IPS-11a (cell line): Measurements from ENCODE around the gene IL27RA.

ENCODE experiments used
- H3K4me3 ChIP-seq: one replicate; pipeline ENCODE4 v1.5.1; 2013; ENCODE audit warnings: low read depth, low read length, control low read depth

The IL27RA gene

DNA sequence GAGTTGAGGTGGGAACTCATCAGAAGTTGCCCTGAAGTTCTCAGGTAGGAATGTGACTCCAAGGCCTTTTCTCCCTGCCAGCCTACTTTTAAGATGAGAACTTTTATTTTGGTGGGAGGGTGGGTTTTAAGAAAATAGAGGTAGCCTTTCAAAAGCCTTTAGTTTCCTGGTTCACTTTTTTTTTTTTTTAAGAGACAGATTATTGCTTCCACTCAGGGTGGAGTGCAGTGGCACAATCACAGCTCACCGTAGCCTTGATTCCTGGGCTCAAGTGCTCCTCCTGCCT, 51.1 kb downstream of the IL27RA start:
- no peak overlapping the region for H3K4me3 ChIP-seq

DNA sequence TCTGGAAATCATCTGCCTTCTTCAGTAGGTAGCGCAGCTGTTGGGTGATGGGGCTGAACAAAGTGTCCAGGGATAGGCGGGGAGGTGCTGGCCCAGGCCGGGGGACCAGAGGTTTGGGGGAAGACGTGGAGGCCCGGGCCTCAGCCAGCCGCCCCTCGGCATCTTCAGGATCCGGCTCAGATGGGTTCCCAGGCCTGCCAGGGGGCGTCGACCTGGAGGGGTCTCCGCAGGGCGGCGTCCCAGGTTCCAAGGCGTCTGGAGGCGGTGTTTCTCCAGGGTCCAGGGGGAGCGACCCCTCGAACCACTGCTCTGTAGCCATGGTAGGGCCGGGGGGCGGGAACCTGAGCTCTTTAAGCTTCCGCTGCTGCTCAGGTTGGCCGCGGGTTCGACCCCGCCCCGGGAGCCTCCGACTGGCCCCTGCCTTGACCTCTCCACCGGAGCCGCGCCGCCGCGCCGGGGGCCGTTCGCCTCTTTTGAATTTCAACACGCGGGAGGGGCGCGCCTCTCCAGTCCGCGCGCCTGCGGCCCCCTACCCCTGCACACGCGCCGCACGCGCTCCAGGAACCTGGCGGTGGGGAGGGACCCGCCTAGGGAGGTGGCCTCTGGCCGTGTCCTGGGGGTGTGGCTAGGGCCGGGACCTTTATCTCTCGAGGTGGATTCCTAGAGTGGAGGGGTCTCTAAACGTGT, 53.9 kb downstream of the IL27RA start, which contains the start of gene C19orf67:
C19orf67 (minus strand) TSS at position 475 of the 687 bp plus-strand sequence; CDS start at position 319, 156 bp downstream.
- H3K4me3 ChIP-seq = peak within 1 kb of the TSS; percentile 13

DNA sequence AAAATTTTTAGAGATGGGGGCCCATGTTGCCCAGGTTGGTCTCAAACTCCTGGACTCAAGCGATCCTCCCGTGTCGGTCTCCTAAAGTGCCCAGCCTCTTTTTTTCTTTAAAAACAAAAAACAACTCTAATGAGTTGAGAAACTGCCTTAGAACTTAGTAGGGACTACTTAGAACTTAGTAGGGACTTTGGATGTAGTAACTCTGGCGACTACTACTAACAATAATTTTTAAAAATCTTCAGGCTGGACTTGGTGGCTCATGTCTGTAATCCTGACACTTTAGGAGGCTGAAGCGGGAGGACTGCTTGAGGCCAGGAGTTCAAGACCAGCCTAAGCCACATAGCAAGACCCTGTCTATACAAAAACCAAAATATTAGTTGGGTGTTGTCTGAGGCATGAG, 54.5 kb downstream of the IL27RA start:
- no peak overlapping the region for H3K4me3 ChIP-seq

DNA sequence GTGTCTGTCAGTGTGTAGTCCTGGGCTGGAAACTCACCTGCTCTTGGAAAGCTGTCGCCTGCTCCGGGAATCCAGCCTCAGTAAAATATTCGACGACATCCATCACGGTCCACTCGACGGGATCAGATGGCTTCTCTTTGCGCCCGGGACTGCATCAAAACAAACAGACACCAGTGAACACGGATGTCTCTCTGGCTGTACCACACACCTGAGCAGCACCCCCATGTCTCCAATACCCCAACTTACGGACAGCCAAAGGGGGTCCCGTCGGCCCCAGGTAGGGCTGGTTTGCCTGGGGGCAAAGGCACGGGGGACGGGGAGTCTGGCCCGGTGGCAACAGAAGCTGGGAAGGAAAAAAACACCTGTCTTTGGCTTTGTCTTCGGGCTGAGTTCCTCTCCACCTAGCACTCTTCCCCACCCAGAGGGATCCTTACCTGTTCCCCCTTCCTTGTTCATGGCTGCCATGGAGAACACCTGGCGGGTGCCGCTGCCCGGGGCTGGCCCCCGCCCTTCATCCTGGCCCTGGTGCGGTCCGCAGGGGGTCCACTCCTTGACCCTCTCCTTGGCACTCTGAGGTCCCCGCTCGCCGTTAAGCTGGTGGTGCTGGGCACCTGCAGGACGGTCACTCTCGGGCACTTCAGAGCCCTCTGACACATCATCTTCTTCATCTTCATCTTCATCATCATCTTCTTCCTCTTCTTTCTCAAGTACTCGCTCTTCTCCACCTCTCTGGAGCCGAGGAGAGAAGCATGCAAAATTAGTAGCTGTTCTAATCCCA, 57.3 kb downstream of the IL27RA start:
- H3K4me3 ChIP-seq = peak overlapping the region; percentile 25

DNA sequence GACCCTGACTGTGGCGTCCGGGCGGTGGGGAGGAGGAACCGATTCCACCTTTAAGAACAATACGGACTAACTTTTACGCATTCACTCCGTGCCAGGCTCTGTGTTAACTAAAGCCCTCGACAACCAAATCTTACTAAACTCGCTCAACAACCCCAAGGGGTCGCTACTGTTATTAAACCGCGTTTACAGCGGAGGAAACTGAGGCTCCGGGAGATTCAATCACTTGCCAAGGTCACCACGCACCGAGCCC, 57.8 kb downstream of the IL27RA start:
- peak overlapping the region; percentile 25 for H3K4me3 ChIP-seq

DNA sequence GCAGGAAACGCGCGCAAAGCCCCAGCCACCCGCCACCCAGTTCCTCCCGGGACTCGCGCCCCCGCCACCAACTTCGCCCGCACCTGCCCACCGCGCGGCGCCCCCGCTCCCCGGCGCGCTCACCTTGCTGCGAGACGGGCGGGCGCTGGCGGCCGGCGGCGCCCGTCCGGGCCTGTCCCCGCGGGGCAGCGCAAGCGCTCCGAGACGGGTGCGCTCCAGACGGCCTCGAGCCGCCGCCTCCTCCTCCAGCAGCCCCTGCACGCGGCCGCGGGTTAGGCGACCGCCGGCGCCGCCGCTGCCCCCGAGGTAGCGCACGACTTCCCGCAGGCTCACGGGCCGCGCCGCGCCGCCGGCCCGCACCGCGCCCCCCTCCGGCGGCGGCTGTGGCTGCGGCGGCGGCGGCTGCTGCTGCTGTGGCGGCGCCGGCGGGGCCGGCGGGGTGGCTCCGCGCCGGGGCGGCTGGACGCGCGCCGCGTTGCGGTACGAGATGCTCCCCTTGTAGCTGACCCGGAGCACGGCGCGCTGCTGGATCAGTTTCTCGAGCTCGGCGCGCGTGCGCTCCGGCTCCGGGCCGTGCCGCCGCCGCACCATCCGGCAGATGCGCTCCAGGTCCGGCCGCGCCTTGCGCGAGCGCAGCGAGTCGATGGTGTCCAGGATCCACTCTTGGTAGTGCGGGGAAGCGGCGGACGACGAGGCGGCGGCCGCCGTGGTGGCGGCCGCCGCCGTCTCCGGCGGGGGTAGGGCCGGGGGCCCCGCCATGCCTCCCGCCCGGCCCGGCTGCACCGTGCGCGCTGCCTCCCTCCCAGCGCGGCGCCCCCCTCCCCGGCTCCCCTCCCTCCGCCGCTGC, 58.3 kb downstream of the IL27RA start:
- peak overlapping the region; percentile 41 for H3K4me3 ChIP-seq

DNA sequence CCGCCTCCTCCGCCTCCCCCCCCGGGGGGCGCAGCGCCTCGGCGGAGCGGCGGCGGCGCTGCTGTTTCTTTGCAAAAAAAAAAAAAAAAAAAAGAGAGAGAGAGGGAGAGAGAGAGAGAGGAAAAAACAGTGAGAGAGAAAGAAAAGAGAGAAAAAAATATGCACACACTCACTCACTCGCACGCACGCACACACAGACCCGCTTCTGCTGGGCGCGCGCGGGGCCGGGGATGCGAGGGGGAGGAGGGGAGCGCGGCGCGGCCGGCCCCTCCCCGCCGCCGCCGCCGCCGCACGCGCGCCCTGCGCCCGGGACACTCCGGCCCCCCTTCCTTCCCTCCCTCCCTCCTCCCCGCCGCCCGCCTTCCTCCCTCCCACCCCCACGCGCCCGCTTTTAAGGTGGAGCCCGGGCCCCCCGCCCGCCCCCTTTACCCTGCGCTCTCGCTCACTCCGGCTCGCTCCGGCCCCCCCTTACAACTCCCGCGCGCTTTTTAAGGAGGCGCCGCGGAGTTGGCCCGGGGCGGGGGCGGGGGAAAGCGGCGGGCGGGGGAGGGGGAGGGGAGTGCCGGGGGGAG, 59.0 kb downstream of the IL27RA start, which contains the start of gene SAMD1:
SAMD1 (minus strand) TSS at position 243 of the 572 bp plus-strand sequence.
- peak within 1 kb of the TSS; percentile 55 for H3K4me3 ChIP-seq

DNA sequence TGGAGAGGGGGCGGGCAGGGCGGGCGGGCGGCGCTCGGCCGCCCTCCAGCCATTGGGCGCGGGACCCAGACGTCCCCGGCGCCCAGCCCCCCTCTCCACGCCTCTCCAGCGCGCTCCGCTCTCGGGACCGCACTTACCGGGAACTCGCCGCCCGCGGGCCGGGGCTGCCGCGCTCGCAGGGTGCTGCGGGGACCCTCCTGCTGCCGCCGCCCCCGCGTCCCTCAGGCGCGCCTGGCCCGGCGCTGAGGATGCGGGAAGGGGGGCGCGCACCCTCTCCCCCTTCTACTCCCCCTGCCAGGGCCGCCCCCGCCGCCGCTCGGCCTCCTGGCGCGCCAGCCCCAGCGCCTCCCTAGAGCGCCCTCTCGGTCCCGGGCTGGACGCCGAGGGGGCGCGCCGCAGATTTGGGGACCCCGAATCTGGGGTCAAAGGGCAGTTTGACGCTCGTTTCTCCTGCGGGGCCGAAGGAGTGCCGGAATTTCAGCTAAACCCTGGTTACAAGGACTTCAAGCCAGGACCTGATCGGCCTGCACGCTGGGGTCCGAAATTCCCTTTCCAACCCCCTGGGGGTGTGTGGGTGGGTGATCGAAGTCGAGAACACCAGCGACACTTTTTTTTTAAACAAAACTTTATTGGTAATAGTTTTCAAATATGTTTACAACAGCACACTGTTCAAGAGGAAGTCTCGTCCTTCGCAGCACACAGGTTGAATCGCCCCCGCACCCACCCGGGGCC, 59.7 kb downstream of the IL27RA start:
- peak overlapping the region; percentile 55 for H3K4me3 ChIP-seq

DNA sequence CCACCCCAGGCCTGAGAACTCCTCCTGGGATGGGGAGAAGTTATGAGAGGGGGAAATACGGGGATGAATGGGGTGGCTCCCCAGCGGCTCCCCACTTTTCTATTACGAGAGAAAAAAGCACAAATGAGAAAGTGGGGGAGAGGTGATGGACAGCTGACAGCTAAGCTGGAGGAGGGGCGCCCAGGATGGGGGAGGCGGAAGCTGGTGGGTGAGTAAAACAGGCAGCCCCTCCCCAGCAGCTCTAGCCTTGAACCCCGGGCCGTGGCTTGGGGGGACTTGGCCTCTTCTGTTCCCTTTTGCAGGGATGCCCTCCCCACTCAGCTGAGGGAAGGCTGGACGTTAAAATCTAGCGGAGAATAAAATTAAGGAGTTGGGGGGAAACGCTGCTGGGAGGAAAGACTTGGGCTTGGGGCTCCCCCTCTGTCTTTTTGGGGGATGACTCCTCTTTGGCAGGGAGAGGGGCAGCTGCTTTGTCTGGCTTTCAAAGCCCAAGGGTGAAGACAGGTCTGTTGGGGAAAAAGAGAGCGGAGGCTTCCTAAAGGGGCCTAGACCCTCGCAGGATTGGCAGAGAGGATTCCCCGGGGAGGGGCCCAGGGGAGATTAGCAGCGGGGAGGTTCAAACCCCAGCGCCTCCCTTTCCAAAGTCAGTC, 60.4 kb downstream of the IL27RA start:
- H3K4me3 ChIP-seq = no peak overlapping the region

DNA sequence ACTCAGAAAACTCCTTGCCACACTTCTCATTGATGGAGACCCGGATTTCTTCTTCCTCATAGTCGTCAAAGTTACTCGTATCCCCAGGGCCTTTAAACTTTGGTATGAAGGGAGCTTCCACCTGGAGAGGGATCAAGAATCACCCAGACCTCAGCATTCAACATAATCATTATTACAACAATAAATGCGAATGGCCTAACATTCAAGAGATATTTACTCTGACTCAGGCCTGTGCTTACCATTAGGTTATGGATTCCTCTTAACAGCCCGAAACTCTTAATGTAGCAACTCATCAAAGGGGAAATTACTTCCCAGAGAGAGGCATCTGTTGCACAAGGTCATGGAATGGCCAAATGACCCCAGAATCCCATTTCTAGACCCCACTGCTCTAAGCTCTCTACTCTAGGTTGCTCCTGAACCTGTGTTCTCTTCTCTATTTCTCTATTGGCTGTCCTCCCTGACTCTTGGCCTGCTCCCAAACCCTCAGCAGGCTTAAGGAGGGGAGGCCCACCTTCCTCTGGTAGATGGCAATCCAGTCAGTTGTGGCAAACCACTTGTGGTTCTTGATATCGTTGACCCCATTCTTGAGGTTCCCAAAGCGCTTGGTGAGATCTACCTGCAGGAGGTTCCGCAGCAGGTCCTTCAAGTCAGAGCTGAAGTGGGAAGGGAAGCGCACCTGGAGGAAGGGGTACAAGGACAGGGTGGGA, 61.7 kb downstream of the IL27RA start:
- H3K4me3 ChIP-seq = no peak overlapping the region

DNA sequence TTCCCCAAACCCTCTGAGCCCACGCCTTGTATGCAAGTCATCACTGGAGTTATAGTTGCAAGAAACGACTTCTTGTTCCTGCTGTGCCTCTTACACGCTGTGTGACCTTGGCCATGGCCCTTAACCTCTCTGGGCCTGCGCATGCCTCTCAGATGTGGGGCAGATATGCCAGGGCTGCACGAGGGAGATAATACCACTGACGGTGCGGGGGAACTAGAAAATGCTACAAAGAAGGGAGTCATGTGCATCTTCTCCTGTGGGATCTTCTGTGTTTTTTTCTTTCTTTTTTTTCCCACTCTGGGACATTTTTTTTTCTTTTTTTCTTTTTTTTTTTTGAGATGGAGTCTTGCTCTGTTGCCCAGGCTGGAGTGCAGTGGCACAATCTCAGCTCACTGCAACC, 63.3 kb downstream of the IL27RA start:
- no peak overlapping the region for H3K4me3 ChIP-seq

DNA sequence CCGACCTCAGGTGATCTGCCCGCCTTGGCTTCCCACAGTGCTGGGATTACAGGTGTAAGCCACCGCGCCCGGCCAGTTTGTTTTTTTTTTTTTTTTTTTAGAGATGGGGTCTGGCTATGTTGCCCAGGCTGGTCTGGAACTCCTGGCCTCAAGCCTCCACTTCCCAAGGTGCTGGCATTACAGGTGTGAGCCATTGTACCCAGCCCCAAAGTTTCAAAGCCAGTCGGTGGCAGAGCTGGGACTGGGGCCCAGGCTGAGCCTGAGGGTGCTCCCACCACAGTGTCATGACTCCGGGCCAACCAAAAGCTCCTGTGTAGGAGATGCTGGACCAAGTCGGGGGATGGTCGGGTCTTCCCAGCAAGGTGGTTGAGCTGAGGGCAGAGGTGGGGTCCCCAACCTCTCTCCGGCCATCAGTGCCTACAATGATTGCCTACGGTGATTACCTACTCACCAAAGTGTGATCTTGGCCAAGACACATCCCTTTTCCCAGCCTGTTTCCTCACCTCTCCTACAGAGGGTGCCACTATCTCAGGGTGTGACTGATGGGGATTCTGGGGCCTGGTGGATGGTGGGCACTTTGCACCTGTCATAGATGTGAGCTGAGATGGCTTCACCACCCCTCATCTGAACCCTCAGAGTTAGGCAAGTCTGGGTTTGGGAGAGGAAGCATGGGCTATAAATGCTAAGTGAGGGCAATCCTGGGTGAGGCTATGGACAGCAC, 64.9 kb downstream of the IL27RA start:
- H3K4me3 ChIP-seq = no peak overlapping the region

DNA sequence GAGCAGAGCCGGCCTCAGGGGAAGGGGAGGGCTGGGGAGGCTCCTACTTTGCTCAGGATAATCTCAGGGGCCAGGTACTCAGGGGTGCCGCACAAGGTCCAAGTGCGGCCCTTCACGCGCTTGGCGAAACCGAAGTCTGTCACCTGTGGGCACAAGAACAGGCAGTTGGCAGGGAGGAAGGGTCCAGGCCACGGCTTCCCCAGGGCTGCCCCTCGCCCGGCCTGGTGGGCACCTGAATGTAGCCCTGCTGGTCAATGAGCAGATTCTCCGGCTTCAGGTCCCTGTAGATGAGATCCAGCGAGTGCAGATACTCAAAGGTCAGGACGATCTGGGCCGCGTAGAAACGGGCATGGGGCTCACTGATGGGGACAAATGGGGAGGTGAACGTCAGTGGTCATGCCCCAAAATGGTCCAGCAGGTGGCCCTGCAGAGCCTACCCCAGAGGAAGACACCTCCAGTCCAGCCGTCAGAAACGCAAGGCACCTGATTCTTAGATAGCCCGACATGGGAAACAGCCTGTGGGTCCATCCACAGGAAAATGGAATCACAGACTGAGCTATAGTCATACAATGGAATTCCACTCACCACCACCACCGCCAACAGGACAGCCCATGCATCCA, 66.1 kb downstream of the IL27RA start:
- H3K4me3 ChIP-seq = no peak overlapping the region

DNA sequence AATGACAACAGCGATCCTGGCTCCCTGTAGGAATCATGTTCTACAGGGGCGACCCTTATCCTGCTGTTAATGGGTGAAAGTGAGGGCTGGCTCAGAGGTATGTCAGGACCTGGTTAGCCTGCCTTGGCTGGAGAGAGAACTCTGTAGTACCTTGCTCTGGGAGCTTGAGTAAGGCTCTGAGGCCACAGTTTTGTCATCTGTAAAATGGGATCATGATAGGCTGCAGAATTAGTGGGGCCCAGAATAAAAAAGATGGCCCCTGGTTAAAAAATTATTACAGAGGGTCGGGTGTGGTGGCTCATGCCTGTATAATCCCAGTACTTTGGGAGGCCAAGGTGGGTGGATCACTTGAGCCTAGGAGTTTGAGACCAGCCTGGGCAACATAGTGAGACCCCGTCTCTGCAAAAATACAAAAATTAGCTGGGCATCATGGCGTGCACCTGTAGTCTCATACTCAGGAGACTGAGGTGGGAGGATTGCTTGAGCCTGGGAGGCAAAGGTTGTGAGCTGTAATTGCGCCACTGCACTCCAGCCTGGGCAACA, 69.5 kb downstream of the IL27RA start:
- H3K4me3 ChIP-seq = no peak overlapping the region

DNA sequence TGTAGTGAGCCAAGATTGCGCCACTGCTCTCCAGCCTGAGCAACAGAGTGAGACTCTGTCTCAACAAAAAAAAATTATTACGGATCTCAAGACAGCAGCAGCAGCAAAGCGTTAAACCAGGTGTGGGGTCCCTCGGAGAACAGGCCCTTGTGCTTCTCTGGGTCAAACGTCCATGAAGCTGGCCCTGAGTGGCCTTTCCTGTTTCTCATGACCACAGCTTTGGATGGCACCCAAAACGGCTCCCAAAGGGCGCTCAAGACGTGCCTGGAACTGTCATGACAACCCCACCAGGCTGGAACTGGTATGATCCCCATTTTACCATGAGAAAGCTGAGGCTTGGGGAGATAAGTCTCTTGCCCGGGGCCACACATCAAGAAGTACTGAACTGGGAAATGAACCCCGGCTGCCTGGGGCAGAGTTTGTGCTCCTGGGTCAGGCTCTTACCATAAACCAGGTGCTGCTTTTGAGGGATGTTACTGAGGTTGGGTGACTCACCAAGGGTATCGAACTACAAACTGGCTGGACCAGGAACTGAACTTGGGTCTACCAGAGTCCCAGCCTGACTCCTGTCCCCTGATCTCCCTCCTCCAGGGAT, 70.6 kb downstream of the IL27RA start:
- H3K4me3 ChIP-seq = no peak overlapping the region

DNA sequence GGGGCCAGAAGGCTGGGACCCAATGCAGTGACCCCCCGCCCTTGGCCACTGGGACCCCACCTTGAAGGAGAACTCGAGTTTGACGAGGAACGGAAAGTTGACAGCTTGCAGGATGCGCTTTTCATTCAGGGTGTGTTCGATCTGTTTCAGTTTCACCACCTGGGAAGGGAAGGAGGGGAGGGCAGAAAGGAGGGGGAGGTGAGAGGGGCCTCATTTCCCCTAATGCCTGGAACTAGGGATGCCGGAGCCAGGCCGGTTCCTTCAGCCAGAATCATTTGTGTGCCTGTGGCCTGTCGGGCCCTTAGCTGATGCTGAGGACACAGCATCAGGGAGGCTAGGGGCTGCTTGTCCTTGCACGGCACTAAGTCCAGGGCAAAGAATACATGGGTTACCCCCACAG, 71.2 kb downstream of the IL27RA start:
- H3K4me3 ChIP-seq = no peak overlapping the region
